Measurements from ENCODE around the gene FCER1G.

Gene FCER1G

GRCh38 chr1:161172776-161173376 is 42.2 kb upstream of the FCER1G start:
- H3K36me3 ChIP-seq (ENCODE audit: insufficient read depth, low read length), result peaks cover 46% of the 10 kb centered on the region

DNA sequence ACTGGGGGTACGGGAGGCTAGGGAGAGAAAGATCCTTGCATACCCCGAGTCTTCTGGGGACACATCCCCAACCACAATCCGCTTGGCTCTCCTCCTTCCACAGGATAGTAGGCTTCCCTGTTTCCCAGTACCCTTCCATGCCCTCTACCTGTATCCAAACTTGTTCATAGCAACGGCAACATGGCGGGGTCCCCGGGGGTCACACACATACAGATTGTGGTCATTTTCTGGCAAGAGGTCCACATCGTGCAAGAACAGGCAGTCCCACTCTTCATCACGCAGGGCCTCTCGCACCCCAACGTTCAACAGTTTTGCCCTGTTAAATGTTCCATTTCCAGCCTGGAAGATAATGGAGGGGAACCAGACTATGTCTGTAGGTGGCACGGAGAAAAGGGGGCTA is 41.4 kb upstream of the FCER1G start:
- TF ChIP-seq POLR2AphosphoS5 (IDR thresholded peaks at IDR 0.05; ENCODE audit: borderline replicate concordance, low read depth, low read length) (no peak), FOXP2 (optimal IDR thresholded peaks at IDR 0.05; ENCODE audit: control extremely low read depth, extremely low read length, insufficient read depth) (no peak), EZH2 (IDR thresholded peaks at IDR 0.05) (no peak)
- Histone ChIP-seq H3K9ac (ENCODE audit: insufficient read length) (no peak overlapping the region), H3K36me3 (ENCODE audit: insufficient read depth, low read length) (peaks cover 46% of the 10 kb centered on the region), H3K4me3 (no peak overlapping the region), H3K27ac (no peak overlapping the region), H3K9me3 (ENCODE audit: low read depth, low read length) (no peaks in the 10 kb centered on the region)
- no peak for DNase-seq (ENCODE audit: low read depth, low spot score)

More at GRCh38 chr1:161172776-161173376, 42.2 kb upstream of the FCER1G start:
- Histone ChIP-seq H3K9me3 (ENCODE audit: low read depth, low read length) (no peaks in the 10 kb centered on the region), H3K27ac (no peak overlapping the region), H3K4me3 (no peak overlapping the region), H3K9ac (ENCODE audit: insufficient read length) (no peak overlapping the region)
- TF ChIP-seq FOXP2 (optimal IDR thresholded peaks at IDR 0.05; ENCODE audit: control extremely low read depth, extremely low read length, insufficient read depth), result no peak
- no peak for TF ChIP-seq EZH2 (IDR thresholded peaks at IDR 0.05)
- no peak for TF ChIP-seq POLR2AphosphoS5 (IDR thresholded peaks at IDR 0.05; ENCODE audit: borderline replicate concordance, low read depth, low read length)
- DNase-seq (ENCODE audit: low read depth, low spot score), result no peak

- Histone ChIP-seq H3K36me3 (ENCODE audit: insufficient read depth, low read length) (peaks cover 46% of the 10 kb centered on the region), H3K9me3 (ENCODE audit: low read depth, low read length) (no peaks in the 10 kb centered on the region), H3K27ac (no peak overlapping the region), H3K4me3 (no peak overlapping the region), H3K9ac (ENCODE audit: insufficient read length) (no peak overlapping the region)
- no peak for TF ChIP-seq POLR2AphosphoS5 (IDR thresholded peaks at IDR 0.05; ENCODE audit: borderline replicate concordance, low read depth, low read length)
- TF ChIP-seq EZH2 (IDR thresholded peaks at IDR 0.05), result no peak
- TF ChIP-seq FOXP2 (optimal IDR thresholded peaks at IDR 0.05; ENCODE audit: control extremely low read depth, extremely low read length, insufficient read depth), result no peak
- no peak for DNase-seq (ENCODE audit: low read depth, low spot score)
These were observed 40.2 kb upstream of the FCER1G start for GRCh38 chr1:161174911-161175310.

GRCh38 chr1:161175771-161176453 is 39.2 kb upstream of the FCER1G start:
- H3K4me3 ChIP-seq, result peak overlapping the region; percentile 99
- DNase-seq (ENCODE audit: low read depth, low spot score), result no peak
- H3K27ac ChIP-seq, result no peak overlapping the region
- TF ChIP-seq POLR2AphosphoS5 (IDR thresholded peaks at IDR 0.05; ENCODE audit: borderline replicate concordance, low read depth, low read length) (no peak), EZH2 (IDR thresholded peaks at IDR 0.05) (no peak), FOXP2 (optimal IDR thresholded peaks at IDR 0.05; ENCODE audit: control extremely low read depth, extremely low read length, insufficient read depth) (no peak)
- H3K36me3 ChIP-seq (ENCODE audit: insufficient read depth, low read length), result peaks cover 40% of the 10 kb centered on the region
- no peaks in the 10 kb centered on the region for H3K9me3 ChIP-seq (ENCODE audit: low read depth, low read length)
- no peak overlapping the region for H3K9ac ChIP-seq (ENCODE audit: insufficient read length)

- H3K4me3 ChIP-seq, result peak overlapping the region; percentile 99
- no peak overlapping the region for H3K27ac ChIP-seq
- peaks cover 33% of the 10 kb centered on the region for H3K36me3 ChIP-seq (ENCODE audit: insufficient read depth, low read length)
- no peak for DNase-seq (ENCODE audit: low read depth, low spot score)
- TF ChIP-seq EZH2 (IDR thresholded peaks at IDR 0.05) (no peak), FOXP2 (optimal IDR thresholded peaks at IDR 0.05; ENCODE audit: control extremely low read depth, extremely low read length, insufficient read depth) (no peak), POLR2AphosphoS5 (IDR thresholded peaks at IDR 0.05; ENCODE audit: borderline replicate concordance, low read depth, low read length) (no peak)
- peak overlapping the region; percentile 93 for H3K9ac ChIP-seq (ENCODE audit: insufficient read length)
- H3K9me3 ChIP-seq (ENCODE audit: low read depth, low read length), result no peaks in the 10 kb centered on the region
These were observed 38.5 kb upstream of the FCER1G start for GRCh38 chr1:161176468-161177111.

DNA sequence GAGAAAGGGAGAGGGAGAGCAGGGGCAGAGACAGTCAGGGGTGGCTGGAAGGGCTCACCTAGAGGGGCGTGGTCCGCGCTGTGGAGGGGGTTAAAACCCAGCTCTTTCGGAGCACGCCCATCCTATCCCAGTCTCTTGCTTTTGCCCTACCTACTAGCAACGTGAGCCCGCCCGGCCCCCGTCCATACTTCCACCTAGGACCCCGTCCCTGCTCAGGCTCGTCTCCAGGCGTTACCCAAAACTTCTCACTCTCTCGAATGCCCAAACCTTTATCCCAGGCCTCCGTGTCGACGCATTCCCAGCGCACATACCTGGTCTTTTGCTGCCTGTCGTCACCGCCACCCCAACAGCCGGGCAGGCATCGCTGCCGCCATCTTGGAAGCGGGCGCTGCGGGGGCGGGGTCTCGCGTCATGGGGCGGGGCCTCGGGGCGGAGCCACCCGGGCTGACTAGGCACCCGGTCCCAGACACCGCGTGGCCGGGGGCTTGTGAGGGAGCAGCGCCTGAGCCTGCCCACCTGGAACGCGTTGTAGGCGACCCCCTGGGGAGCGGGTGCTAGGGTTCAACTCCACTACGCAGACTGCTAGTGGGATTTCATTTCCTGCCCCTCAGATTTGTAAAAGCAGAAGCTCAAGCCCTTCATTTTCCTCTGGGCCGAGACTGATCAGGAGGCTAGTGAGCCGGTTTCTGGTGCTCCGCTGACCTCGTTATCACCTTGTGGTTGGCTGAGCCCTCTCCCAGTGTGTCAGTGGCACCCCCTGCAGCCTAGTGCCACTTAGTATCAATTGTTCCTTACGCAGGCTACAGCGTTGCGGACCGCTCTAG is 37.8 kb upstream of the FCER1G start, which contains the start of gene B4GALT3:
TSS of gene B4GALT3 (minus strand) at position 396 of the 824 bp plus-strand sequence. CDS start 1,447 bp downstream, outside the sequence.
- Histone ChIP-seq H3K4me3 (peak within 1 kb of the TSS; percentile 99), H3K9ac (ENCODE audit: insufficient read length) (peak within 1 kb of the TSS; percentile 93), H3K9me3 (ENCODE audit: low read depth, low read length) (no peaks in the 10 kb centered on the region), H3K36me3 (ENCODE audit: insufficient read depth, low read length) (peaks cover 26% of the 10 kb centered on the region), H3K27ac (peak within 1 kb of the TSS; percentile 51)
- no peak for DNase-seq (ENCODE audit: low read depth, low spot score)
- peak; percentile 94 for TF ChIP-seq POLR2AphosphoS5 (IDR thresholded peaks at IDR 0.05; ENCODE audit: borderline replicate concordance, low read depth, low read length)
- no peak for TF ChIP-seq FOXP2 (optimal IDR thresholded peaks at IDR 0.05; ENCODE audit: control extremely low read depth, extremely low read length, insufficient read depth)
- no peak for TF ChIP-seq EZH2 (IDR thresholded peaks at IDR 0.05)

GRCh38 chr1:161177936-161178244 is 37.2 kb upstream of the FCER1G start:
- Histone ChIP-seq H3K36me3 (ENCODE audit: insufficient read depth, low read length) (peaks cover 20% of the 10 kb centered on the region), H3K9me3 (ENCODE audit: low read depth, low read length) (no peaks in the 10 kb centered on the region), H3K4me3 (peak overlapping the region; percentile 99), H3K9ac (ENCODE audit: insufficient read length) (peak overlapping the region; percentile 93), H3K27ac (peak overlapping the region; percentile 51)
- TF ChIP-seq EZH2 (IDR thresholded peaks at IDR 0.05), result no peak
- no peak for TF ChIP-seq POLR2AphosphoS5 (IDR thresholded peaks at IDR 0.05; ENCODE audit: borderline replicate concordance, low read depth, low read length)
- no peak for TF ChIP-seq FOXP2 (optimal IDR thresholded peaks at IDR 0.05; ENCODE audit: control extremely low read depth, extremely low read length, insufficient read depth)
- DNase-seq (ENCODE audit: low read depth, low spot score), result no peak
